HEK293T (cell line): Measurements from ENCODE around the gene FGF7.
"Not testable (repeated sequence)": the region's sequence is repeated elsewhere in the genome, so short reads cannot be mapped to it uniquely, and the experiment has no call there.

ENCODE experiments used
- CTCF ChIA-PET: fragments of 350-600 bp; formaldehyde crosslinking; extraction: SDS; loops from one replicate; lab custom pipeline; 2021; ENCODE audit warnings: antibody characterized with exemption, inconsistent platforms; lab: Yijun Ruan, JAX
- POLR2A ChIA-PET: fragments of 350-600 bp; formaldehyde crosslinking; extraction: SDS; loops from one replicate; lab custom pipeline; 2020; ENCODE audit warnings: antibody characterized with exemption, inconsistent platforms; lab: Yijun Ruan, JAX
- DNase-seq: peaks from one replicate; pipeline ENCODE4 v3.0.0; 2012; ENCODE audit warnings: mixed read lengths; ENCODE audit errors: extremely low spot score
- ARNT ChIP-seq: fragments of 450-650 bp; IDR thresholded peaks from 2 replicates; pipeline ENCODE4 v1.6.1; 2017; ENCODE audit warnings: mild to moderate bottlenecking
- BHLHE40 ChIP-seq: fragments of 450-650 bp; IDR thresholded peaks from 2 replicates; pipeline ENCODE4 v1.6.1; 2016; ENCODE audit warnings: mild to moderate bottlenecking, moderate library complexity, borderline replicate concordance
- CTBP1 ChIP-seq: fragments of 450-650 bp; IDR thresholded peaks from 2 replicates; pipeline ENCODE4 v1.6.1; 2016; ENCODE audit warnings: borderline replicate concordance
- ELF4 ChIP-seq: fragments of 450-650 bp; IDR thresholded peaks from 2 replicates; pipeline ENCODE4 v1.6.1; 2017; ENCODE audit warnings: antibody characterized with exemption
- FOXA1 ChIP-seq: fragments of 450-650 bp; IDR thresholded peaks from 2 replicates; pipeline ENCODE4 v1.6.1; 2016; ENCODE audit warnings: mild to moderate bottlenecking
- FOXK2 ChIP-seq: fragments of 450-650 bp; IDR thresholded peaks from 2 replicates; pipeline ENCODE4 v1.6.1; 2016; ENCODE audit warnings: mild to moderate bottlenecking
- FOXM1 ChIP-seq: fragments of 450-650 bp; IDR thresholded peaks from 2 replicates; pipeline ENCODE4 v1.6.1; 2017; ENCODE audit warnings: mild to moderate bottlenecking, borderline replicate concordance
- HDGF ChIP-seq: fragments of 450-650 bp; IDR thresholded peaks from 2 replicates; pipeline ENCODE4 v1.6.1; 2017; ENCODE audit warnings: antibody characterized with exemption, borderline replicate concordance
- L3MBTL2 ChIP-seq: fragments of 450-650 bp; conservative IDR thresholded peaks from 2 replicates; pipeline ENCODE4 v1.6.1; 2016; ENCODE audit warnings: mild to moderate bottlenecking
- LEF1 ChIP-seq: fragments of 450-650 bp; IDR thresholded peaks from 2 replicates; pipeline ENCODE4 v1.6.1; 2017; ENCODE audit warnings: mild to moderate bottlenecking, borderline replicate concordance
- NFRKB ChIP-seq: fragments of 450-650 bp; IDR thresholded peaks from 2 replicates; pipeline ENCODE4 v1.6.1; 2016; ENCODE audit warnings: mild to moderate bottlenecking, moderate library complexity
- PKNOX1 ChIP-seq: fragments of 450-650 bp; IDR thresholded peaks from 2 replicates; pipeline ENCODE4 v1.6.1; 2016
- SP1 ChIP-seq: fragments of 450-650 bp; IDR thresholded peaks from 2 replicates; pipeline ENCODE4 v1.6.1; 2017
- SUZ12 ChIP-seq: fragments of 450-650 bp; IDR thresholded peaks from 2 replicates; pipeline ENCODE4 v1.6.1; 2016; ENCODE audit warnings: mild to moderate bottlenecking
- TARDBP ChIP-seq: fragments of 450-650 bp; IDR thresholded peaks from 2 replicates; pipeline ENCODE4 v1.6.1; 2016
- ZNF384 ChIP-seq: fragments of 450-650 bp; IDR thresholded peaks from 2 replicates; pipeline ENCODE4 v1.6.1; 2016

The FGF7 gene

DNA sequence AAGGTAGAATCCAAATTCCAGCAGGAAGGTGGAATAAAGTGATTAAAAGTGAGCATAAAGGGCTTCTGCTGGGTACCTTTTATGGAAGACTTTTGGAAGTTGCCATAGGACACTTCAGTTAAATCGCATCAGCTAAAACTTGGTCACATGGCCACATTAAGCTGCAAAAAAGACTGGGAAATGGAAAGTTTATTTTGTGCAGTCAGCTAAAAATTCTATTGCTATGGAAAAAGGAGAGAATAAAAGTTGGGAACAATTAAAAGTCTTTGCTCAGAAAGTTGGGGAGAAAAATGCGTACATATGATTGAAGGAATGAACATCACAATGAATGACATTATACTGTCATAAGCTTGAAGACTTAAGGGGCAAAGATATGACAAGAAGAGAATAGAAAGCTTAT is 49.3 kb downstream of the FGF7 start:
- TF ChIP-seq ELF4 (no peak), SUZ12 (no peak), SP1 (no peak), HDGF (no peak), FOXM1 (no peak), BHLHE40 (no peak), FOXK2 (no peak), LEF1 (no peak), ZNF384 (no peak), CTBP1 (no peak), ARNT (no peak), PKNOX1 (no peak)
- DNase-seq: no peak
- ChIA-PET POLR2A (no interaction called here), CTCF (no interaction called here)

GRCh38 chr15:49473031-49473430 is 50.0 kb downstream of the FGF7 start:
- DNase-seq: no peak
- CTCF ChIA-PET: no interaction called here
- no peak for TF ChIP-seq NFRKB
- TF ChIP-seq ZNF384: no peak
- no peak for TF ChIP-seq HDGF
- no peak for TF ChIP-seq LEF1
- TF ChIP-seq SP1: no peak
- no peak for TF ChIP-seq BHLHE40
- TF ChIP-seq SUZ12: no peak
- no peak for TF ChIP-seq PKNOX1
- no peak for TF ChIP-seq CTBP1
- TF ChIP-seq FOXM1: no peak
- no peak for TF ChIP-seq TARDBP
- TF ChIP-seq ARNT: no peak
- no peak for TF ChIP-seq FOXA1
- no peak for TF ChIP-seq FOXK2
- POLR2A ChIA-PET: no interaction called here

GRCh38 chr15:49478021-49478420 is 55.0 kb downstream of the FGF7 start:
- CTCF ChIA-PET, DNase-seq, POLR2A ChIA-PET: not testable (repeated sequence)

DNA sequence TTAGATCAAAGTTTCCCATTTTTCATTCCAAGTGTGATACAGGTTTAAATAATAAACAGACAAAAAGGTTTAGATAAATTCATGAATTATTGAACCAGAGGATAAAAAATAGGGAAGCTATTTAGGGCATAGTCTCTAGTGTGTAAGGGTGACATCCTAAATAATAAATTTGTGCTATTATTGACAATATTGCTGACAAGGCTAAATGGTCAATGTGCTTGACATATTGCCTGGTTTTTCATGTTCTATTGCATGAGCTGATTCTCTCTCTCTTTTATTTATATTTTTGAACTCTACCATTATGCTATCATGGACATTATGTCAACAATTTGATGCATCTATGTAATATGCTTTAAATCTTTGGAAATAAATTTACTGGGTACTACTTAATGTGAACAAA is 55.9 kb downstream of the FGF7 start:
- CTCF ChIA-PET, POLR2A ChIA-PET, DNase-seq: not testable (repeated sequence)

GRCh38 chr15:49485401-49485800 is 62.4 kb downstream of the FGF7 start:
- POLR2A ChIA-PET, CTCF ChIA-PET, DNase-seq: not testable (repeated sequence)

GRCh38 chr15:49490966-49491365 is 67.9 kb downstream of the FGF7 start:
- TF ChIP-seq BHLHE40 (no peak), ELF4 (no peak)
- POLR2A ChIA-PET: no interaction called here
- CTCF ChIA-PET: no interaction called here
- no peak for DNase-seq

DNA sequence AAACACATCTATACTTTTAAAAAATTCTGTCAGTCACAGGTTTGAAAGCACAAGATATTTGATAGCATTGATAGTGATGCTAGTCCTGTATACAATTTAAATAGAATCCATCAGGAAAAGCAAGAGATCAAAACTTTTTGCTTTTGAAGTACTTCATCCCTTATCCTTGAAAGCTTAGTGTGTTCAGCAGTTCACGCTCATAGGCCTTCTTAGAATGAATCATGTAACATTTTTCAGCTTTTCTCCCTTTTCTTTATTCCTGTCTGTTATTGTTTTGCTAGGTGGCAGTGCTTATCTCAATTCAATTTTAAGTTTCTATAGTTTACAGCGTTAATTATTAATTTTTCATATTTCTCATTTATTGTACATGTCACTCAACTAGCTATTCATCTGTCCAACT is 69.1 kb downstream of the FGF7 start:
- DNase-seq: no peak
- TF ChIP-seq NFRKB: no peak
- no peak for TF ChIP-seq FOXA1
- TF ChIP-seq PKNOX1: no peak
- TF ChIP-seq HDGF: no peak
- TF ChIP-seq FOXM1: no peak
- TF ChIP-seq ARNT: no peak
- TF ChIP-seq TARDBP: no peak
- TF ChIP-seq CTBP1: no peak
- TF ChIP-seq SP1: no peak
- TF ChIP-seq ELF4: no peak
- TF ChIP-seq ZNF384: no peak
- no peak for TF ChIP-seq FOXK2
- no peak for TF ChIP-seq L3MBTL2
- TF ChIP-seq BHLHE40: no peak
- ChIA-PET POLR2A (no interaction called here), CTCF (no interaction called here)

GRCh38 chr15:49492830-49493229 is 69.8 kb downstream of the FGF7 start:
- TF ChIP-seq ZNF384 (no peak), TARDBP (no peak)
- ChIA-PET POLR2A (no interaction called here), CTCF (no interaction called here)
- no peak for DNase-seq
